Activated CD8-positive, alpha-beta memory T cell treated with anti-CD3 and anti-CD28 coated beads, Interleukin-2, amount 50 U/mL, for 1 hour (primary cell): ENCODE results near the gene CHRND.
A peak's percentile ranks its signal among the peaks of the same experiment; 100 is the strongest.

Source experiments
- DNase-seq: peaks from one replicate; pipeline ENCODE4 v3.0.0-alpha.2; 2020; ENCODE audit errors: extremely low read depth

Gene CHRND

DNA sequence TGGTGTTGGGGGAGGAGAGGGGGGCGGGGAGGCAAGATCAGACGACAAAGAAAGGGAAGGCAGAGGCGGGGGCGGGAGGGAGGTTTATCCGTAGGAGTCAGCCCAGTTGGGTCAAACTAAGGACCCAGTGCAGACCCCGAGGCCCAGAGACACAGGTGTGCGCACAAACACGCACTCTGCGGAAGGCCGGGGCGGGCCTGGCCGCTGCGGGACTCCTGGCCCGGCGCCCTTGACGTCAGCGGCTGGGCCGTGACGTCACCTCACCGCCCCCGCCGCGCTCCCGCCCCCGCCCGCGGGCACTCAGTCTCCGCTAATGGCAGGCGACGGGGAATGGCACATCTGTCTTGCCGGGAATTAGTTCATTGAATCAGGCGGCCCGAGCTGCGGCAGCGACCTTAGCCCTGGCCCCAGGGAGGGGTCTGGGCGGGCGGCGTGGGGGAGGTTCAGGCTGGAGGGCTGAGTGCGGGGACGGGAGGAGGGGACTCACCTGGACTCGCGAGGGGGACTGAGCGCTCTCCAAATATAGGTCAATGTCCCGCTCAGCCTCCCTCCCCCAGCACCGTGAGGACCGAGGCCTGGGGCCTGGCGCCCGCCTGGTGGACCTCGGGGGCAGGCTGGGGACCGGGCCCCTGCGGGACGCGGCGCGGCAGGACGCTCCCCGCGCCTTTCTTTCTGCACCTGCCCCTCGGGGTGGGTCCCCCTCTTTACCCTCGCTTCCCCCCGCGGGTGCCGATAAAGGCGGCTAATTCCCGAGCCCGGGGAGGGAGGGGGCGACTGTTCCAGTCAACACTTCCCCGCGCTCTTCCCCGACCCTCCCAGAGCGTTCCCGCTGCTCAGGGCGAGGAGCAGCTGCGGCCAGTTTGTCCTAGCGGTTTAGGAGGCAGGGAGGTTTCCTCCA lies 22.8 kb upstream of the CHRND start:
- peak; percentile 47 for DNase-seq

DNA sequence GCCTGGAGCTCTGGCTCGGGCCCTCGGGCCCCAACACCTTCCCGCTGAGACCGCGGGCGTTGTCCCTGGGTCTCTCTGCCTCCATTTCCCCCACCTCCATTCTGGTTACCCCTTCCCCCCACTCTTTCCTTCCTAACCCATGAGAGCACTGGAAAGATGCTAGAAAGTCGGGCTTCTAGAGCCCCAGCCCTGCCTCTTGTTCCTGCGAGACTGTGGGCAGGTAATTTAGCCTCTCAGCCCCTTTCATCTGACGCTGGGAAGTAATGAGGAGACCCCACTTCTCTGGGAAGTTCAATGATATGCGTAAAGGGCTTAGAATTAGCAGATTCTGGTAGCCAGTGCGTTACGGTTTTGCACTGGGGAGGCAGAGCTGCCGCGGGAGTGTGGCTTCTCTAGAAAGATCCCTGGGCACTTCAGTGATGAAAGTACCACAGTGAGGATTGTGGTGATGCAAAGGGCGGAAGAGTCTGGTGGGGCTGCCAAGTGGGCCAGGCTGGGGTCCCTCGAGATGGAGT lies 22.1 kb upstream of the CHRND start:
- no peak for DNase-seq

DNA sequence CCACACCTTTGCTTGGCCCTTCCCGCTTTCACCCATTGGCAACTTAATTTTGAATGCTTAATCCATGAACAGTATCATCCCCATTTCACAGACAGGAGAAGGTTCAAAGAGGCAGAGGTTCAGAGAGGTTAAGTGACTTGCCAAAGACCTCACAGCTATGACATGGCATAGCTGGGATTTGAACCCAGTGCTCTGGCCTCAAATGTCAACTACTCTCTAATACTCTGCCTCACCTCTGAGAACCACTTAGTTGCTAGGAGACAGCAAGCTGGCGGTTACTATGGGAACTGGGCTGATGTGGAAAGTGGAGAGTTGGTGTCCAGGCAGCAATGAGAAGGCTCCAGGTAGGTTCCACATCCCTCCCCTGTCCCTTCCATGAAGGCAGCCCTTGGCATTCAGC lies 21.5 kb upstream of the CHRND start:
- no peak for DNase-seq

DNA sequence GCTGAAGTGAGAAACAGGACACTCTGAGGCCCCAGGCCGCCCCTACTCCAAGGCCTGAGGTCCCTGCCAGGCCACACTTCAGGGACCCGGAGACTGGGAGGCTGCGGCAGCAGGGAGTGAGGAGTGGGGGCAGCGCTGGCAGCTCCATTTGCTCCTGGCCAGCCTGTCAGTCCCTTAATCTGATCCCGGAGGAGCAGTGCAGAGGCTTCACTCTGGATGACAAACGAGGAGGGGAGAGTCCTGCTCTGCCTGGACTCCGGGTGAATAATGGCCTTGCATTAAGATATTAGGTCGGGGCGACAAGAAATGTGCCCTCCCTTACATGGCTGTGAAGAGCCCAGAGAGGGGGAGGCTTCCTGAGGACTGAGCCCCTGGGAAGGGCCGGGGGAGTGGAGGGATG lies 20.1 kb upstream of the CHRND start:
- DNase-seq, result no peak

DNA sequence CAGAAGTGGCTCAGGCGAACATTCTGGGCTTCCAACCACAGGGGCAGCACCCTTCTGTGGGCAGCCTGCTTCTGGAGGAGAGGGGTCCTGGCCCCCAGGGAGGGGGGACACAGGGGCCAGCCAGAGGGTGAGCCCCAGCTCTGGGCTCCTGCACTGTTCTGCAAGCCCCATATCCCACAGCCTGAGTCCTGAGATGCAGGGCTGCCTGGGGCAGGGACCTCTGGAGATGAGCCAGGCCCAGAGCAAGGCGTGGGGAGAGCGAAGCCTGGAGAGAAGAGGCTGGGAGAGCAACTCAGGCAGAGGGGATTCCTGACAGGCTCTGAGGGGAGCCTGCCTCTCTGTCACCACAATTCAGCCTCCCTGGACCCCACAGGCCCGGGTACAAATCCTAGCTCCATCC lies 19.3 kb upstream of the CHRND start:
- no peak for DNase-seq

DNA sequence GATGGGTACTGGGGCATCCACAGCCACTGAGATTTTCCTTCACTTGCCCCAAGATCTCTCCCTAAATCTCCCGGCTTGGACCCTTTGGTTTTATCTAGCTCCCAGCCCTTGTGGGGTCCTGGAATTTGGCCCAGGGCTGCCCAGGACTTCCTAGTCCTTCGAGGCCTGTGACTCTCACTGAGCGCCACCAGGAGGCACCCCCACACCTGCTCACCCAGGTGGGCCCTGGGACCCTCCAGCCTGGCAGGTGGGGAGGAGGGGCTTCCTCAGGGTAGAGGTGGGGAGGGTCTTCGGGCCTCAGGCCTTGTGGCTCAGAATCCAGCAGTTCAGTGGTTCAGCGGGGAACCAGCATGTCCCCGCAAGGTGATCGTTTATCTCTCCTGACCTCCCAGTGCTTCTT lies 17.7 kb upstream of the CHRND start:
- no peak for DNase-seq

DNA sequence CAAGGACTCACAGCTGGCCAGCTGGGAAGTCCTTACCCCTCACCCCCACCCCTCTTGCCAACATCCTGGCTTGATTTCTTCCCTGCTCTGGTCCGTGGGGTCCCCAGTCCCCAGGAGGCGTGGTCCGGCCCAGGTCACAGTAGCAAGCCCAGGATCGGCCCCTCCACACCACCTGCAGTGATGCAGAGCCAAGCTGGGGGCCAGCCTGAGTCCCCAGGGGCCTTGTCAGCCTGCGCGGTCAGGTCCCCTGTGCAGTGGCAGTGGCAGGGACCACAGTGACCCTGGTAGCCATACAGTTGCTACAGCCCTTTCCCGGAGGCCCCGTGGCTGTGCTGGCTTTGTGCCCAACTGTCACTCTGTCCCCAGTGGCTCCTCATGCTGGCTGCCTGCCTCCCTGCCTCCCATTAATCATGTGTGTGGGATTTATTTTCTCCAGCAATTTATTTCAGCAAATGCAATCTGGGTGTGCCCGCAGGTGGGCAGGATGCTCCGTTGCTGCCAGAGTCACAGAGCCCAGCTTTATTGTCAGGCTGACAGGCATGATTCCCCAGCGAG lies 14.5 kb upstream of the CHRND start:
- DNase-seq, result no peak

DNA sequence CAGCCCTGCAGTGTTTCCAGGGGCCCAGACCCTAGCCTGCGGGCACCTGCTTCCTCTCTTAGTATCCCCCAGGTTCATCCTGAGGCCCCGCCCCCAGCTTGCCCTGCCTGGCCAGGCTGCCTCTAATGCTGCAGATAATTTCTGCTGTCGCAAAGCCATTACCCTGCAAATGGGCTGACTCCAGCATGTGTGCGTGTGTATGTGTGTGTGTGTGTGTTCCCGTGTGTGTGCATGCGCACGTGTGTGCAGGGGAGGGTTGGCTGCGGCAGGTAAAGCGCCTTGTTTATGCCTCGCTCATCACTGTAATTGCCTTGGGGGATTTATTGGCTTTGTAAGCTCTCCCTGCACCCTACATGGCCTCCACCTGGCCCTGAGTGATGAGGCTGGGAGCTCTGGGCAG lies 13.4 kb upstream of the CHRND start:
- DNase-seq, result no peak

DNA sequence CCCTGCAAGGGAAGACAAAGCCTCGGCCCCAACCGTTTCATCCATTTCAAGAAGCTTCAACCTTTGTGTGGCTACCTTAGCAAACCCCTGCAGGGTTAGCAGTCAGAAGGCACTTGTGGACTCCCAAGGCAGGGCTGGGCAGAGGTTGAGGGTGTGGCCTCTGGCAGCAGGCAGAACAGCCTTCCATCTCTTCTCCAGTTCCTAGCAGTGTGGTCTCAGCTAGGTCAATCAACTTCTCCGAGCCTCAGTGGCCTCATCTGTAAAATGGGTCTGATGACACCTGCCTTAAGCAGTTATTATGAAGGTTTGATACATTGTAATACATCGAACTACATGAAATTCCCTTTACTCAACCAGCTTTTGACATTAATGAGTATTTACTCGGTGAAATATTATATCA lies 12.6 kb upstream of the CHRND start:
- no peak for DNase-seq

DNA sequence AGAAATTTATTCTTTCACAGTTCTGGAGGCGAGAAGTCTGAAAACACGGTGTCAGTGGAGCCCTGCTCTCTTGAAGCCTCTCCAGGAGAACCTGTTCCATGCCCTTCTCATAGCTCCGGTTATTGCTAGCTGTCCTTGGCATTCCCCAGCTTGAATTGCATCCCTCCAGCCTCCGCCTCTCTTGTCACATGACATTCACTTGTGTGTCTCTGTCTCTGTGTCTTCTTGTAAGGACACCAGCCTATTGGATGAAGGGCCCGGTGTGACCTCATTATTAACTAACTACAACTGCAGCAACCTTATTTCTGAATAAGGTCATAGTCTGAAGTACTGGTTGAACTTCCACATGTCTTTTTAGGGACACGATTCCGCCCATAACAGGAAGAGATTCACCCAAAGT lies 10.3 kb upstream of the CHRND start:
- DNase-seq, result no peak

DNA sequence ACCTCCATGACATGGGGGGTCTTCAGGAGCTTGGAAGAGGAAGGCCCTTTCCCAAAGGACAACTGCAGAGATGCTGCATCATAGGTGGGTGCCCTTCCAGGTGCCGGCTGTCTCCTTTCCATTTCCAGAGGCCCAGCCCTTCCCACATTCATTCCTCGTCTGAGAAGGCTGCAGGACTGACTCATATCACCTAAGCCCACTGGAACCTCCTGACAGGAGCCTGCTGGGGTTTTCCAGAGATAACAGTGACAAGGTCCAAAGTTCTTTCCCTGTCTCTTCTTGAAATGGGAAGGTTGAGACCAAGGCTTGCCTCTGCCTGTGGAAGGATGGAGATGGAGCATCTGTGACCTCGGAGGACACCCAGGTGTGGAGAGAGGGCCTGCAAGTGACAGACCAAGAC lies 9.4 kb upstream of the CHRND start:
- no peak for DNase-seq

DNA sequence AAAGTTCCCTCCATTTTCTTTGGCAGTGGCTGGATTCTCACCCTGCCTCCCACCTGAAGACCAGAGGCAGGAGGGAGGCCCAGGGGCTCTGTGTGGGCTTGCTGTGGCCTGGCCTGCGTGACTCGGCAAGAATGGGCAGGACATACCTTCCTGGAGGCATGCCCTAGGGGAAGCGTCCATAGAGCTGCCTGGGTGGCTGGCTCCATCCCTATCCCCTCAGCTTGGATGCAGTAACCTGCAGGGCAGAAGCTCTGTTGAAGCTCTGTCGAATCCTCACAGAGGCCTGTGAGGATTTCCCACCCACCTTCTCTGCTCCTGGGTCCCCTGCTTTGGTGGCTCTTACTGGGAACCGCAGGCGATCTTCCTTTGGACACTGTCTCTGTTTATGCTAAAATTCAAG lies 7.1 kb upstream of the CHRND start:
- no peak for DNase-seq

DNA sequence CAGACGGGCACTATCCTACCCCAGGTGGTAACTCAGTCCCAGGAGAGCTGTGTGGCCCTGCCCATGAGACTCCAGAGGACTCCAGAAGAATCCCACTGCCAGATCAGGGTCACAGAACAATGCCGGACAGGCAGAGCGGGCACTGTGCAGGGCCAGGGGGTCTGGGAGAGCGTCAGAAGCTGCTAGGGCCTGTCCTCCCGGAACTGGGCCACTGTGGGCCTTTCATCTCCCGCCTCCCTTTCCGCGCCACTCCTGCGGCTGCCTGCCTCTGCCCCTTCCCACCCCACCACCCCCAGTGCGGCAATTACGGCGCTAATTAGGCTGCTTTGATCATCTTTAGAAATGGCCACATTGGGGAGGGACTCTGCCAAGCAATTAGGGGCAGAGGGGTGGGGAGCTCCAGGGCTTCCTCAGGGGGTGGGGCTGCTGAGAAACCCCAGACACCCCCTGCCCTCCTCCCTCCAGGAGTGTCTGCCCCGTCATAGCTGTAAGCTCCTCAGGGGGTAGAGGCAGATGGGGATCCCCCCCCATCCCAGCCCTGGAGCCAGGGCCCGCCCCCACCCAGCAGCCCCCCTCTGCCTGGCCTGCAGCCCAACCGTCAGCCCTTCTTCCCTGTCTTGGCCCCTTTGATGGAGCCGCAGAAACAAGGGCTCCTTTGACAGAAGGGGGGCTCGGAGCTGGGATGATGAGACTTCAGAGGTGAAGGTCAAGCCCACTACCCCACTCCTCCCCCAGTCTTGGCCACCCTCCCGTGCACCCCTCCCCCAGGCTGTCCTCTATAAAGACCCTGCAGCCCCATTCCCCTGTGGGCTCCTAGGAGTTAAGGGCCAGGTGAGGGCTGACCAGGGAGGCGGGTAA lies 6.2 kb upstream of the CHRND start, which contains the start of gene PRSS56:
Gene PRSS56, plus strand, starts transcription at position 808 of the 858 bp plus-strand sequence. CDS start 211 bp downstream, outside the sequence.
- DNase-seq, result no peak

DNA sequence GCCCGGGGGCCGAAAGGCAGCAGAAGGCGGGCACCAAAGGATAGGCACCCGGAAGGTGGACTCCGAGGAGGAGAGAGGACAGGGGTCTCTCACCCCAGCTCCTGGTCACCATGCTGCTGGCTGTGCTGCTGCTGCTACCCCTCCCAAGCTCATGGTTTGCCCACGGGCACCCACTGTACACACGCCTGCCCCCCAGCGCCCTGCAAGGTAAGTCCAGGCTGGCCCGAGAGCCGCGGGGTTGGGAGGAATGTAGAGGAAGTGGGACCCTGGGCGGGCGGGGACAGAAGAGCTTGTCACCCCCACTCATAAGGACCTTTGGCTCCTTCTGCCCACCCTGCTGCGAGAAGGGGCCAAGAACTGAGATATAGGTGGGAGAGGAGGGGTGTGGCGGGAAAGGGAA lies 5.5 kb upstream of the CHRND start:
- no peak for DNase-seq

DNA sequence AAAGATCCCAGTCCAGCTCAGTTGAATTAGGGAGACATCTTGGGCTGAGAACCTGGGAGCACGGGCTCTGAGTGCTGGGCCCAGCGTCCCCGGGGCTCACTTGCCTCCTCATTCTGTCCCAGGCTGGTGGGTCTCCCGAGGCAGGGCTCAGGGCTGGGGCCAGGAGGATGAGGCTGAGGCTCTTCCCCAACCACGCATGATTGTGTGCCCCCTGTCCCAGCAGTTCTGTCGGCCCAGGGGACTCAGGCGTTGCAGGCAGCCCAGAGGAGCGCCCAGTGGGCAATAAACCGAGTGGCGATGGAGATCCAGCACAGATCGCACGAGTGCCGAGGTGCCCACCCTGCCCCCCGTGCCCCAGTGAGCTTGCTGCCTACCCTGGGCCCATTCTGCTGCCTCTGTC lies 4.9 kb upstream of the CHRND start:
- no peak for DNase-seq

DNA sequence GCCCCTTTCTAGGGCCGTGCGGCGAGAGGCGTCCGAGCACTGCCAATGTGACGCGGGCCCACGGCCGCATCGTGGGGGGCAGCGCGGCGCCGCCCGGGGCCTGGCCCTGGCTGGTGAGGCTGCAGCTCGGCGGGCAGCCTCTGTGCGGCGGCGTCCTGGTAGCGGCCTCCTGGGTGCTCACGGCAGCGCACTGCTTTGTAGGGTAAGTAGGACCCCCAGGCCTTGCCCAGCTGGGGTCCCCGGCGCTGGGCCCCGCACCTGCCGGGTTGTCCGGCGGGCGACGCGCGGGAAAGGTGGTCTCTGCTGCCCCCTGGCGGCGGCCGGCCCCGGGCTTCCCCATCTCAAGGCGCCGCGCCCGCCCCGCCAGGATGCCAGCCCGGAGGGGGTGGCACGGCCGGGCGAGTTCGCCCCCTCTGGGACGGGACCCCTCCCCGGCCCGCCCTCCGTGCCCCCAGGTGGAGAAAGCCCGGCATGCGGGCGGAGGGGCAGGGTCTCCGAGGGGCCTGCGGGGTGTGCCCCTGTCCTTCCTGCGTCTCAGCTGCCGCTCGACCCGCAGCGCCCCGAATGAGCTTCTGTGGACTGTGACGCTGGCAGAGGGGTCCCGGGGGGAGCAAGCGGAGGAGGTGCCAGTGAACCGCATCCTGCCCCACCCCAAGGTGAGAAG lies 3.9 kb upstream of the CHRND start:
- peak; percentile 19 for DNase-seq

DNA sequence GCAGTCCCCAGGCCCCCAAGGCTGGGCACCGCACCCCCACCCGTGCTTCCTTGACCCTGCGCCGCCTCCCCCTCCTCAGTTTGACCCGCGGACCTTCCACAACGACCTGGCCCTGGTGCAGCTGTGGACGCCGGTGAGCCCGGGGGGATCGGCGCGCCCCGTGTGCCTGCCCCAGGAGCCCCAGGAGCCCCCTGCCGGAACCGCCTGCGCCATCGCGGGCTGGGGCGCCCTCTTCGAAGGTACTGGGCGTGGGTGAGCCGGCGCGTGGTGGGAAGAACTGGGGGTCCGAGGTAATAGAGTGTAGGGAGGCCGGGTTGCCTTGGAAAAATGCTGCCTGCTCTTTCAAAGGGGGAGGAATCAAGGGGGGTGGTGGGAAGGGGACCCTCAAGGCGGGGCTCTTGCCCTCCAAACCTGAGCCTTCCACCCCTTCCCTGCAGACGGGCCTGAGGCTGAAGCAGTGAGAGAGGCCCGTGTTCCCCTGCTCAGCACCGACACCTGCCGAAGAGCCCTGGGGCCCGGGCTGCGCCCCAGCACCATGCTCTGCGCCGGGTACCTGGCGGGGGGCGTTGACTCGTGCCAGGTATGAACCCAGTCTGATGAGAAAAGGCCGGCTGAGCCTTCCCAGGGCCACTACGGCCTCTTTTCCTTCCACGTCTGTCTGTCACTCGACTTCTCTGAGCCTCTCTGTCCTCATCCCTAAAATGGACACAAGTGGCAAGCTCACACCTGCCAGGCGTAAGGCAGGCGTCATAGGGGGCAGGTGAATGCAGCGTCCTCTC lies 3.1 kb upstream of the CHRND start:
- DNase-seq, result no peak

DNA sequence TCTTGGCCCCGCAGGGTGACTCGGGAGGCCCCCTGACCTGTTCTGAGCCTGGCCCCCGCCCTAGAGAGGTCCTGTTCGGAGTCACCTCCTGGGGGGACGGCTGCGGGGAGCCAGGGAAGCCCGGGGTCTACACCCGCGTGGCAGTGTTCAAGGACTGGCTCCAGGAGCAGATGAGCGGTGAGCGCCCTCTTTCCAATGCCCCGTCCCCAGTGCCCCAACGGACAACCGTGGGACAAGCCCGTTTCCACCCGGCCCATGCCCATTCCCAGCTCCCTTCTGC lies 2.6 kb upstream of the CHRND start:
- no peak for DNase-seq

DNA sequence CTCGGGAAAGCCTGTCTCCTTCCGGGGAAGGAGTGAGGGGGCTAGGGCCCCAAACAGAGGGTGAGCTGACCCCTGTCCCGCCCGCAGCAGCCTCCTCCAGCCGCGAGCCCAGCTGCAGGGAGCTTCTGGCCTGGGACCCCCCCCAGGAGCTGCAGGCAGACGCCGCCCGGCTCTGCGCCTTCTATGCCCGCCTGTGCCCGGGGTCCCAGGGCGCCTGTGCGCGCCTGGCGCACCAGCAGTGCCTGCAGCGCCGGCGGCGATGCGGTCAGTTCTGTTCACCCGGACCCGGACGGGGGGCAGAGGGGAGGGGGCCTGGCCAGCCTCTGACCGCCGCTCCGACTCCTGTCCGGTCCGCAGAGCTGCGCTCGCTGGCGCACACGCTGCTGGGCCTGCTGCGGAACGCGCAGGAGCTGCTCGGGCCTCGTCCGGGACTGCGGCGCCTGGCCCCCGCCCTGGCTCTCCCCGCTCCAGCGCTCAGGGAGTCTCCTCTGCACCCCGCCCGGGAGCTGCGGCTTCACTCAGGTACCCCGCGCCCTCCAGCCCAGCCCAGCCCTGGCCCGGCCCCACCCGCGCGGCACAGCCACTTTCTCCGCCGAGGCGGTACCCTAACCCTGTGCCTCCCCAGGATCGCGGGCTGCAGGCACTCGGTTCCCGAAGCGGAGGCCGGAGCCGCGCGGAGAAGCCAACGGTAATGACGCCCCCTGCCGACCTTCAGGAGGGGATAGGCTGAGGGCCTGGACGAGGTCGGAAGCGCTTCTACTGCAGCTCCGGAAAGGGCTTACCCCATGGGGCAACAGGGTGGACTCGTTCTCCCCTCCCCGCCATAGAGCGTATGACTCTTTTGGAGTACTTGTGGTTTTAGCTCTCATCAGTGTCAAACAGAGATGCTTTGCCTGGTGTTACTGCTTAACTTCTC lies 2.0 kb upstream of the CHRND start:
- DNase-seq, result no peak

DNA sequence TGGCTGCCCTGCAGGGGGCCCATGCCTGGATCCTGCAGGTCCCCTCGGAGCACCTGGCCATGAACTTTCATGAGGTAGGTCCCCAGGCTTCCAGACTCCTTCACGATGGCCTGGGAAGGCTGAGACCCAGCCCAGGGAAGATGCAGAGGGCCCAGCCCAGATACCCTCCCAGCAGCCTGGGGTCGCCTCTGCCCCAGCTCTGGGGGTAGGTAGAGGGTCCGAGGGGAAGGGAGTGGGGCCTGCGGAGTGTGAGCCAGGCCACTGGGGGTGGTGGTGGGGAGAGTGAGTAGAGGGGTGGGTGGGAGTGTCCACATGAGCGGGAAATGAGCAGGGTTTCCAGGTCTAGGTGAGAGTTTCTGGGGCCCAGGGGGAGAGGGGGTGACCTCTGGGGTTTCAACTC lies 1.2 kb upstream of the CHRND start:
- DNase-seq, result no peak
